ENCODE measurements around the gene ZNF619.

Gene ZNF619

GRCh38 chr3:40524222-40524567 lies 47.3 kb downstream of the ZNF619 start:
- DNase-seq (ENCODE audit: extremely low spot score, insufficient read length, low read depth), result no peak
- FAIRE-seq, result peak; percentile 18

GRCh38 chr3:40524568-40525285 lies 47.8 kb downstream of the ZNF619 start, which contains the start of gene ZNF621:
TSS of gene ZNF621 (plus strand) at chr3:40524960. CDS start at chr3:40525841, 881 bp downstream.
- FAIRE-seq (peak; percentile 91), DNase-seq (ENCODE audit: extremely low spot score, insufficient read length, low read depth) (peak; percentile 86)

GRCh38 chr3:40528426-40528825 lies 51.5 kb downstream of the ZNF619 start:
- DNase-seq (ENCODE audit: extremely low spot score, insufficient read length, low read depth) (no peak), FAIRE-seq (no peak)

- DNase-seq (ENCODE audit: extremely low spot score, insufficient read length, low read depth) (no peak), FAIRE-seq (no peak)
Observed at GRCh38 chr3:40532252-40532651, 55.3 kb downstream of the ZNF619 start.

- DNase-seq (ENCODE audit: extremely low spot score, insufficient read length, low read depth), result no peak
- no peak for FAIRE-seq
Observed at GRCh38 chr3:40534283-40534682, 57.4 kb downstream of the ZNF619 start.
